ENCODE results near the gene PTPRZ1. TPM values are rescaled to one million over a fixed set of nuclear protein-coding genes. Genes with fewer than 3 reads are reported as not detected.

The PTPRZ1 gene
- total RNA-seq, 1 donor from 2014 or later: not detected

DNA sequence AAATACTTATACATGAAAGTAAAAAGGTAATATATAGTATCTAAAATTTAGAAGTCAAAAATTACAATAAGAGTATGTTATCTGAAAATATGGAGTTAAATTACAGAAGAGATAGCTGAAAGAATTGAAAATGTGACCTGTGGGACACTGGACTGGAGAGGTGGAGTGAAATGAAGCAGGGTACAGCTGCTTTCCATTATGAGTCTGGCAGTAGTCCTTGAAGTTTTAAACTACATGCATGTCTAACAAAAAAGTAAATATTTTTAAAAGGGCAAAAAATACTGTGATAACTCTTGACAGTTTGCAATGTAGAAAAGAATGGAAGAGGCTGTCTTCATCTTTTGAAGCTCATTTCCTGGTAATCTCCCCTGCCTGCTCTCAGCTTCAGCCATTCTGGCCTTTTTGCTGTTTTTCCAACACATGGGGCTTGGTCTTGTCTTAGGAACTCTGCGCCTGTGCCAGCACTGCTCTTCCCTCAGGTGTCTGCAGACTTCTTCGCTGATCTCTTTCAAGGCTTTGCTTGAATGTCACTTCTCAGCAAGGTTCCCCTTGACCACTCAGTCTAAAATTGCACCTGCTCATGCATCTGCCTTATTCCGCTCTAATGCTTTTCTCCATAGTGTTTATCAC lies 36.9 kb downstream of the PTPRZ1 start:
- TF ChIP-seq, protein P1, sequence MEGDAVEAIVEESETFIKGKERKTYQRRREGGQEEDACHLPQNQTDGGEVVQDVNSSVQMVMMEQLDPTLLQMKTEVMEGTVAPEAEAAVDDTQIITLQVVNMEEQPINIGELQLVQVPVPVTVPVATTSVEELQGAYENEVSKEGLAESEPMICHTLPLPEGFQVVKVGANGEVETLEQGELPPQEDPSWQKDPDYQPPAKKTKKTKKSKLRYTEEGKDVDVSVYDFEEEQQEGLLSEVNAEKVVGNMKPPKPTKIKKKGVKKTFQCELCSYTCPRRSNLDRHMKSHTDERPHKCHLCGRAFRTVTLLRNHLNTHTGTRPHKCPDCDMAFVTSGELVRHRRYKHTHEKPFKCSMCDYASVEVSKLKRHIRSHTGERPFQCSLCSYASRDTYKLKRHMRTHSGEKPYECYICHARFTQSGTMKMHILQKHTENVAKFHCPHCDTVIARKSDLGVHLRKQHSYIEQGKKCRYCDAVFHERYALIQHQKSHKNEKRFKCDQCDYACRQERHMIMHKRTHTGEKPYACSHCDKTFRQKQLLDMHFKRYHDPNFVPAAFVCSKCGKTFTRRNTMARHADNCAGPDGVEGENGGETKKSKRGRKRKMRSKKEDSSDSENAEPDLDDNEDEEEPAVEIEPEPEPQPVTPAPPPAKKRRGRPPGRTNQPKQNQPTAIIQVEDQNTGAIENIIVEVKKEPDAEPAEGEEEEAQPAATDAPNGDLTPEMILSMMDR (conservative IDR thresholded peaks at IDR 0.05; ENCODE audit: low read depth, low read length): no peak
- H3K4me3 ChIP-seq (ENCODE audit: low read depth, low read length): no peak overlapping the region
- no peak for DNase-seq (ENCODE audit: low read depth)

DNA sequence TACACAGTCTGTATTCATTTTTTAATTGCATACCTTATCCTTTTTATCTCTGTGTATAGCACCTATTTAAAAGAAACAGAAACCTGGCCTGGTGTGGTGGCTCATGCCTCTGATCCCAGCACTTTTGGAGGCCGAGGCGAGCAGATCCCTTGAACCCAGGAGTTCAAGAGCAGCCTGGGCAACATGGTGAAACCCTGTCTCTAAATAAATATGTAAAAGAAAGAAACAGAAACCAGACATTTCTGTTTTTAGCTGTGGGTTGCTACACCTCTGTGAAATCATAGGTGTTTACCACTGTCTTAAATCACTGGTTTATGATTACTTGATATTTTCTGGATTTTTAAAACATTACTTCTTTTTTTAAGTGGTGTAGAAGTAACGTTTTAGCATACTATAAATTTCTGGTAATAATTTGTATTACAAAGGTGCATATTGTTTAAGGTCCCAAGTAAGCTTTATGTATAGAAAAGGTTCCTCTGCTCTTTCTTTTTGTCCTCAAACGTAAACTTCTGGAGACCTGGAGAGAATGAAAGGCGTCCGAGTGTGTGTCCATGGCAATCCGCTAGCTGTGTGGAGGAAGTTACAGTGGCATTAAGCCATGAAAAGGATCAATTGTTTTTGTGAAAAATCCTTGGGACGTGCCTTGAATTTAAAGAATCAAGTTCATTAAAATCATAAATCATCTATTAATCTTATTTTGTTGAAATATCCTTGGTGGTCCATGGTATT lies 41.1 kb downstream of the PTPRZ1 start:
- H3K4me3 ChIP-seq (ENCODE audit: low read depth, low read length): no peak overlapping the region
- no peak for DNase-seq (ENCODE audit: low read depth)
- TF ChIP-seq, protein P1 (conservative IDR thresholded peaks at IDR 0.05; ENCODE audit: low read depth, low read length): no peak

DNA sequence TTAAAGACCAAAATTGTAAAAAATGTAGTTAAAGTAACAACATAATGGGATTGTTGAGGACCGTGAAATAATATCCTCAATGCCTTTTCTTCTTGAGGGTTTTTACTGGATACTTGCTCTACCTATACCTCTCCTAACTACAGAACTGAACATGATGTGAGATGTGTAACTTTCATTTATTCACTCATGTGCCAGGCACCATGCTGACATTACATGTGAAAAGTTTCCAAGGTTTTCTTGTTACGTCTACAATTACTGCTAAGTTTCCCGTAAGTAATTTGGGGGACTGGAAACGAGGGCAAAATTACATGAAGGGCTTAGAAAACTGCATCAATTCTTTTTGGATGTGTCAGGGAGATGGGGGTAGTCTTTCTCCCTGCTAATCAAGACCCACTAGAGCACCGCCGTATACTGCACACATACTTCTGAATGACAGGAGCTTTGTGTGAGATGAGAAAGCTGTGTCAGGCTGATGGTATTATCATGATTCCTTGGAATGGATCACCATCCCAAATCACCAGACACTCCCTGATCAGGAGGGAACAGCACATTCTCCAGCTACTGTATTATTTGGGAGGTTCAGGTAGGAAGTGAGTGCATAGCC lies 41.8 kb downstream of the PTPRZ1 start:
- no peak overlapping the region for H3K4me3 ChIP-seq (ENCODE audit: low read depth, low read length)
- no peak for DNase-seq (ENCODE audit: low read depth)
- TF ChIP-seq, protein P1 (conservative IDR thresholded peaks at IDR 0.05; ENCODE audit: low read depth, low read length): no peak

DNA sequence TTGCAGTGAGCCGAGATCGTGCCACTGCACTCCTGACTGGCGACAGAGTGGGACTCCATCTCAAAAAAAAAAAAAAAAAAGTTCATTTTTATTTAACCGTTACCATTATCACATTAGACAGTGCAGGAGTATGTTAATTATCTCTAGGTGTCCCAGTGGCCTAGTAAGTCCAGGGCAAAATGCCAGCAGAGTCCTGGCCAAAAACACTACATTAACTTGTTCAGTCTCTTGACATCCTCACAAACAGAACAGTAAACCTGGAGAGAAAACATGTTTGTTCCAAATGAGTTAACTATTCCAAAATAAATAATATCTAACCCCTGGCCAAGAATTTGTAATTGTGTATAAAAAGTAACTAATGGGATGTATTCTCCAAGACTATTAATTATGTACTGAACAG lies 43.2 kb downstream of the PTPRZ1 start:
- H3K4me3 ChIP-seq (ENCODE audit: low read depth, low read length): no peak overlapping the region
- no peak for DNase-seq (ENCODE audit: low read depth)
- TF ChIP-seq, protein P1 (conservative IDR thresholded peaks at IDR 0.05; ENCODE audit: low read depth, low read length): no peak

DNA sequence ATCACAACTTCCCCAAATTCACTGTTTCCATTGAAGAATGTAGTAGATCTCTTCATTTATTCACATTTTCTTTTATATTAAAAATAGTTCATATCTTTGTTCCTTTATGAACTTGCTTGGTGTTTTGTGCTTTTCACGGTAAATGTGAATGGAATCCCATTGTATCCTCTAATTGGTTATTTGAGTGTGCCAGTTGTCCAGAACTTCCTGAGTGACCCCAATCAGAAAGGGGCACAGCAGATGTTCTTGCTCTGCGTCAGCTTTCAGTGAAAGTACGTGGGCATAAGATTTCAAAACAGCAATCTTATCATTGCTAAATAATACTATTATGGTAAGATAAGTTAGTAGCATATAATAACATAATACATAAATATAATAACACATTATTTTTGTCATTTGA lies 47.0 kb downstream of the PTPRZ1 start:
- no peak for DNase-seq (ENCODE audit: low read depth)
- H3K4me3 ChIP-seq (ENCODE audit: low read depth, low read length): no peak overlapping the region
- TF ChIP-seq, protein P1 (conservative IDR thresholded peaks at IDR 0.05; ENCODE audit: low read depth, low read length): no peak

DNA sequence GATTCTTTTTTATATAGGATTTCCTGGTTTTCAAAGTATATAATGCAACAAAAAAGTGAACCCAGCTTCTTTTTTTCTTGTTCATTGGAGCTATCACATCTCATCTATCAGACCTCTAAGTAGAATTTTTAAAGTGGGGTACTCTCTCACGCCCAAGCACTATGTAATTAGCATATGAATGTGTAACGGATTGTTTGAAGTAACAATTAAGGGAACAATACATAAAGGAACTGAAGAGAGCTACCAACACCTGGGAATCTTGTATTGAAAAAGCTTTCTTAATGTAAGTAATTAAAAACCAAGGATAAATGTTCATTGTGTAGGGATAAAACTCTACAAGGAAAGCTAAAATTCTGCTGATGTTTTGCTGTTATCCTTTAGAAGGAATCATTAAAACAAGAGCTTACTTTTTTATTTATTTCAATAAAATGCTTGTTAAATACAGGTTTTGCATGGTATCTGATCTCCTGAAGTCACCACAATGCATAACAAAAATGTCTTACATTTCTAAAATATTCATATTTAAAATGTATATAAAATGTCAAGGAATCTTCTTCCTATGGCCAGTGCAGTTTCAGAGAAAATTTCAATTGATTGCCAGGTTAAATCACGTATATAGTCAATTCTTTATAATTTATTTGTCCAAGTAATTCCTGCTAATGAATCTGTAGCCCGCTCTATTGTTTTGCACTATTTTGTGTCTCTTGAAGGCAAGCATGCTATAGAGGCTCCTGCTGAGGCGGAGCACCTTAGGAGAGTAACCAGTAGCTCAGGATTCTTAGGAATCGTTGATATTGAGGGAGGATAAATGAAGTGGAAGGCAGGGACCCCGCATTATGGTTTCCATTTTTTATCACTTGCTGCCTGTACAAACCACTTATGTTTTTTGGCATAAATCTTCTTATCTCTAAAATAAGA lies 51.6 kb downstream of the PTPRZ1 start:
- TF ChIP-seq, protein P1 (conservative IDR thresholded peaks at IDR 0.05; ENCODE audit: low read depth, low read length): no peak
- H3K4me3 ChIP-seq (ENCODE audit: low read depth, low read length): no peak overlapping the region
- no peak for DNase-seq (ENCODE audit: low read depth)

Data from epithelial cell of proximal tubule (primary cell).